HG02943 (cell line): ENCODE data around the gene RAB8A.
"Not testable (repeated sequence)": the region's sequence is repeated elsewhere in the genome, so short reads cannot be mapped to it uniquely, and the experiment has no call there.

Experiments used
- ATAC-seq: cut with Tn5 transposase; IDR thresholded peaks from one replicate; pipeline ENCODE4 v1.9.1; 2021; ENCODE audit warnings: mild to moderate bottlenecking, low read depth, moderate library complexity; ENCODE audit not compliant: unreplicated experiment

RAB8A gene

DNA sequence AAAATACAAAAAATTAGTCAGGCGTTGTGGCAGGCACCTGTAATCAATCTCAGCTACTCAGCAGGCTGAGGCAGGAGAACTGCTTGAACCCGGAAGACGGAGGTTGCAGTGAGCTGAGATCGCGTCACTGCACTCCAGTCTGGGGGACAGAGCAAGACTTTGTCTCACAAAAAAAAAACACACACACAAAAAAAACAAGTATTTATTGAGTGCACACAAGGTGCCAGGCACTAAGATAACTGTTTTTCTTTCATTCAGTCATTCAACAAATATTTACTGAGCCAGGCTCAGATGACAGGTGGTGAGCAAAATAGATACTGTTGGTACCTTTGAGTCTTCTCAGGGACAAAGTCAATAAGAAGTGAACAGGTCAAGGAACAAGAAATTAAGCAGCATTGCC is 55.4 kb downstream of the RAB8A start:
- no peak for ATAC-seq

DNA sequence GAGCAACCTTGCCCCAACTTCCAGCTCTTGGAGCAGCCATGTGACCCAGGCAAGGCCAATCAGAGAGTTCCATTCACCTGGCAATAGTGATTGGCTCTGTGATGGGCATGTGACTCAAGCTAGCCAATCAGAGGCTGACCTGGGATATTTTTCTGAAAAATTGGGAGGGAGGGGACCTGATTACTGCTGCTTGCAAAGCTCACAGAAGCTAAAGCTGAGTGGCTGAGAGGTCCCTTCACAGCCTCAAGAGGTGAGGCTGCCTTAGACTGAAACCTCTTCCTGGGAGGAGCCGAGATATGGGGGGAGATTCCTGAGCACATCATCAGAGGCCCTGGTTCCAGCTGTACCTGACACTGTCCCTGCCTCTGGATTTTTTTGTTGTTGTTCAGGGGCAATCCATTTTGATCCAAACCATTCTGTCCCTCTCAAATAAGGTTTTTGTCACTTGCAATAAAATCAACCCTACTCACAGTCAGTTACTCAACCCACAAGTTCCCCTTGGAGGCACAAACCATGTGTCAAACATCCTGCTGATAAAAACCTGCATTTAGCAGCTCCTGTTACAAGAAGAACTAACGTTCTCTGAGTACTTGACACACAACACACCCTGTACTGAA is 56.9 kb downstream of the RAB8A start:
- ATAC-seq, result no peak

DNA sequence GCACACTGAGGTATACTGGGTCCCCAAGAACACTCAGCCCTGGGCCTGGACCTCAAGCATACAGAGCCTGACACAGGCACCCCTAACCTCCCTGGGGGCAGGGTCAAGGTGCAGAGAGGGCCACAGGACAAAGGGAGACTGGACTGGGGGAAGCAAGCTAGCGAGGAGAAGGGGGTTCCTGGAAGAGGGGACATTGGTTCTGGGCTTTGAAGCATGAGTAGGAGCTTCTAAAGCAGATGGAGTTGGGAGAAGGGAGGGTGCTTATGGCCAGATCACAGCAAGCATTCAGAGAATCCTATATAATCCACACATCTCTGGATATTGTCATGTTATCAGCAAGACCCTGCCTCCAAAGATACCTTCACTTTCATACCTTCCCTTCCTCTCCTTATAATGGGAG is 58.4 kb downstream of the RAB8A start:
- ATAC-seq, result no peak

DNA sequence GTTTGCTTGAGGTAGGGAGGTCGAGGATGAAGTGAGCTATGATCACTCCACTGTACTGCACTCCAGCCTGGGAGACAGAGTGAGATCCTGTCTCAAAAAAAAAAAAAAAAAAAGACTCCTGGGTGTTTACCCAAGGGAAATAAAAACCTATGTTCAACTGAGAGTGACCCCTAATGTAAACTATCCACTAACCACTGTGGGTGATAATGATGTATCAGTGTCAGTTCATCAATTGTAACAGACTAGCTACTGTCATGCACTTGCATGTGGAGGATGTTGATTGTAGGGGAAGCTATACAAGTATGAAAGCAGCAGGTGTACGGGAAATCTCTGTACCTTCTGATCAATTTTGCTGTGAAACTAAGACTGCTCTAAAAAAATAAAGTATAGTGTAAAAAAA is 64.3 kb downstream of the RAB8A start:
- ATAC-seq, result no peak

DNA sequence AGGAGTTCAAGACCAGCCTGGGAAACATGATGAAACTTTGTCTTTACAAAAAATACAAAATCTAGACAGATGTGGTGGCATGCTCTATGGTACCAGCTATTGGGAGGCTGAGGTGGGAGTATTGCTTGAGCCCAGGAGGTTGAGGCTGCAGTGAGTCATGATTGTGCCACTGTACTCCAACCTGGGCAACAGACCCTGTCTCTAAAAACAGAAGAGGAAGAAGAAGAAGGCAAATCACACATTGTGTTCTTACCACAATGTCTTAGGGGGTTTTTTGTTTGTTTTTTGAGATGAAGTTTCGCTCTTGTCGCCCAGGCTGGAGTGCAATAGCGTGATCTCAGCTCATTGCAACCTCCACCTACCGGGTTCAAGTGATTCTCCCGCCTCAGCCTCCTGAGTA is 67.2 kb downstream of the RAB8A start:
- not testable (repeated sequence) for ATAC-seq

DNA sequence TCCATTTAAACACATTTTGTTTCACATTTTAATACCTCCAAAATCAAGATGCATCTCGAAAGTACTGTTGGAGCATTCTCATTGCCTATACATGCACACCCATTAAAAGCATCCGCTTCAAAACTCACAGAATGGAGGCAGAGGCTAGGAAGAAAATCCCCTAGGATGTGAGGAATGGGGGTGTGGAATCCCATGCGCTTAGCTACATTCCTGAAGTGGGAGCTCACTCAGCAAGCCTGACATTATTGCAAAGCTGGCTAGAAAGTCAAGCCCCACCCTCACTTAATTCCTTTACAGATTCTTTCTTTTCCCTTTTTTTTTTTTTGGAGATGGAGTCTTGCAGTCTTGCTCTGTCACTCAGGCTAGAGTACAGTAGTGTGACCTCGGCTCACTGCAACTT is 68.9 kb downstream of the RAB8A start:
- no peak for ATAC-seq
